A673 (cell line): Measurements from ENCODE around the gene PKD2L2.

Source experiments
- CTCF ChIP-seq: fragments of 300-800, 200-600 bp; sonication (generic); conservative IDR thresholded peaks from 2 replicates; pipeline ENCODE4 v1.5.1; 2017; ENCODE audit warnings: low read depth, mild to moderate bottlenecking, antibody characterized with exemption, low read length, moderate library complexity, mixed read lengths
- EZH2 ChIP-seq: fragments of 200-600 bp; sonication (generic); IDR thresholded peaks from 2 replicates; pipeline ENCODE4 v1.6.1; 2017; ENCODE audit warnings: borderline replicate concordance, low read depth, mild to moderate bottlenecking, mixed read lengths, antibody characterized with exemption, low read length; ENCODE audit not compliant: poor library complexity, severe bottlenecking

DNA sequence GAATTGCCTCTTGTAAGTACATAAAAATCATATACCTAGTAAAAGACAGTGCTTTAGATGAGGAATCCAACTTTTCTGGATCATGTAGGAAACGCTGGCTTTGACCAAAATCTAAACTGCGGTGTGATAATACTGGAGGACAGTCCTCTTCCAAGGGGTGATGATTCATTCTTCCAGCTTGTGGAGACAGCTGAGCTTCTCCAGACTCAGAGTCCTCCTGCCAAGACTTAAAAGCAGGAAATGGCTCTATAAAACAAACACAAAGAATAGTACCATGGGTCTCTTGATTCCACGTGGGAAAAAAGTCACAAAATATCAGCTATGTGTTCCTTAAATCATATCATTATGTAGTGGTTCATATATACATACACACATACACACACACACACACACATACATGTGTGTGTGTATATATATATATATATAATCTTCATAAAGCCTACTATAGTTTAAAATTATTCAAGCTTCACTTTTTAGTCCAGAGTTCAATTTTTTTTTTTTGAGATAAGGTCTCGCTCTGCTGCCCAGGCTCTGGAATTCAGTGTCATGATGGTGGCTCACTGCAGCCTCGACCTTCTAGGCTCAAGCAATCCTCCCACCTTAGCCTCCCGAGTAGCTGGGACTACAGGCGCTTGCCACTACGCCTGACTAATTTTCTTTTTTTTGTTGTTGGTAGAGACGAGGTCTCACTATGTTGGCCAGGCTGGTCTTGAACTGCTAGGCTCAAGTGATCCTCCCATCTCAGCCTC lies 65.0 kb downstream of the PKD2L2 start:
- TF ChIP-seq CTCF (no peak), EZH2 (no peak)
